Measurements from ENCODE around the gene PHKA2. TPM values are rescaled to one million over a fixed set of nuclear protein-coding genes. Genes with fewer than 3 reads are reported as not detected.

The PHKA2 gene
- total and polyA plus RNA-seq, 2 of the 4 experiments (the other 2 are of a cell fraction) = 10.0 to 21.5 TPM

- no peak for ATAC-seq (ENCODE audit: low read depth)
These were observed 63.8 kb downstream of the PHKA2 start for GRCh38 chrX:18920079-18920478.

More at GRCh38 chrX:18920079-18920478, 63.8 kb downstream of the PHKA2 start:
- Histone ChIP-seq H3K79me1 (ENCODE audit: low read depth in 1 of 2, low read length in 2 of 2) (no peaks in the 10 kb centered on the region), H2AK9ac (replicated peaks; ENCODE audit: low read depth, low read length, poor library complexity) (no peak overlapping the region), H3K4me3 (ENCODE audit: insufficient read depth, low read depth, low read length) (no peak overlapping the region), H4K91ac (ENCODE audit: insufficient read depth, low read depth, low read length) (no peak overlapping the region), H4K8ac (ENCODE audit: low read depth in 2 of 2, low read length in 2 of 2) (no peak overlapping the region), H4K5ac (ENCODE audit: low read depth, low read length) (no peak overlapping the region), H2BK5ac (ENCODE audit: low read depth, low read length, poor library complexity, severe bottlenecking) (no peak overlapping the region), H2AFZ (replicated peaks; ENCODE audit: low read length, poor library complexity) (no peak overlapping the region), H3K56ac (ENCODE audit: extremely low read depth, insufficient read depth, low read length) (no peak overlapping the region), H3K4ac (ENCODE audit: low read depth, low read length) (no peak overlapping the region), H3K18ac (ENCODE audit: low read depth, low read length) (no peak overlapping the region), H3K27me3 (ENCODE audit: control insufficient read depth, insufficient read depth, low read length) (no peaks in the 10 kb centered on the region), H3K9ac (ENCODE audit: low read depth, low read length) (no peak overlapping the region), H3K9me3 (ENCODE audit: control insufficient read depth, insufficient read depth, low read length) (peaks cover 6% of the 10 kb centered on the region; the same call in 1 of the 2 replicates), H3K36me3 (ENCODE audit: control insufficient read depth, insufficient read depth, low read length) (peaks cover 10% of the 10 kb centered on the region; the same call in 1 of the 2 replicates), H3K9me1 (ENCODE audit: insufficient read depth, low read length) (no peaks in the 10 kb centered on the region), H2BK15ac (ENCODE audit: low read depth, low read length) (no peak overlapping the region), H3K27ac (ENCODE audit: insufficient read depth, low read length) (no peak overlapping the region), H3K23ac (ENCODE audit: low read depth, low read length) (no peak overlapping the region), H2BK20ac (ENCODE audit: low read depth, low read length) (no peak overlapping the region), H3K4me1 (ENCODE audit: control insufficient read depth, insufficient read depth, low read length) (no peaks in the 10 kb centered on the region), H2BK120ac (ENCODE audit: low read depth, low read length) (no peak overlapping the region), H3K4me2 (ENCODE audit: low read depth, low read length) (no peak overlapping the region), H2AK5ac (ENCODE audit: low read depth, low read length) (no peak overlapping the region), H3K14ac (replicated peaks; ENCODE audit: low read depth, low read length) (no peak overlapping the region), H4K20me1 (ENCODE audit: insufficient read depth, low read length) (no peaks in the 10 kb centered on the region)
- no TSS peak for BruUV-seq (replicated peaks)
- POLR2A ChIA-PET (ENCODE audit: unreplicated experiment) = no interaction called here
- in situ Hi-C loops (cut with MboI; ENCODE audit: low sequenced_read_pairs) = loop anchor here (10.0 kb wide), 1 partner anchor 525 kb away; no protein-coding TSS in a partner anchor
- CTCF ChIA-PET = no interaction called here
- dilution Hi-C loops (cut with HindIII; ENCODE audit: low sequenced_read_pairs, unreplicated experiment) = no loop called here
- WGBS, 2 experiments (ENCODE audit: extremely low coverage in 2 of 2, insufficient read length in 1 of 2) = 50 to 100% methylated on average over 1 of the region's 8 CpGs
- intact Hi-C loops (cut with micrococcal nuclease) = no loop called here
- TF ChIP-seq CEBPB (IDR thresholded peaks at IDR 0.05; ENCODE audit: low read depth, low read length) (no peak), CHD1 (IDR thresholded peaks at IDR 0.05; ENCODE audit: low read depth, low read length) (no peak), ELK1 (IDR thresholded peaks at IDR 0.05; ENCODE audit: borderline replicate concordance, low read depth, low read length) (no peak), RCOR1 (IDR thresholded peaks at IDR 0.05; ENCODE audit: insufficient replicate concordance, low read length) (no peak), FOS (IDR thresholded peaks at IDR 0.05; ENCODE audit: low read depth, low read length) (no peak), RFX5 (IDR thresholded peaks at IDR 0.05; ENCODE audit: low read depth, low read length) (no peak), CTCF (conservative IDR thresholded peaks at IDR 0.05; ENCODE audit: low read depth, low read length) (no peak), SMC3 (IDR thresholded peaks at IDR 0.05; ENCODE audit: low read depth, low read length) (no peak), NFE2L2 (IDR thresholded peaks at IDR 0.05; ENCODE audit: low read depth, low read length) (no peak), BHLHE40 (IDR thresholded peaks at IDR 0.05; ENCODE audit: low read depth, low read length) (no peak), MAFK (IDR thresholded peaks at IDR 0.05; ENCODE audit: low read depth, low read length) (no peak), USF2 (IDR thresholded peaks at IDR 0.05; ENCODE audit: low read depth, low read length) (no peak), POLR2A (IDR thresholded peaks at IDR 0.05; ENCODE audit: low read depth, low read length) (no peak), RAD21 (IDR thresholded peaks at IDR 0.05; ENCODE audit: low read length) (no peak), MAZ (IDR thresholded peaks at IDR 0.05; ENCODE audit: borderline replicate concordance, low read depth, low read length) (no peak), MXI1 (IDR thresholded peaks at IDR 0.05; ENCODE audit: borderline replicate concordance, low read depth, low read length) (no peak)
- DNase-seq = no peak
